Measurements from ENCODE around the gene EPB41.

GRCh38 chr1:29166291-29166878, 252.0 kb downstream of the EPB41 start:
- TF ChIP-seq POLR2AphosphoS5 (IDR thresholded peaks at IDR 0.05; ENCODE audit: low read depth, low read length): no peak
- TF ChIP-seq TAF1 (IDR thresholded peaks at IDR 0.05; ENCODE audit: borderline replicate concordance, insufficient read depth, low read length): no peak
- no peak for TF ChIP-seq REST (IDR thresholded peaks at IDR 0.05; ENCODE audit: insufficient read depth in 1 of 2, low read depth in 2 of 2, low read length in 2 of 2)
- TF ChIP-seq SIN3A (IDR thresholded peaks at IDR 0.05; ENCODE audit: borderline replicate concordance, insufficient read depth, low read length): no peak
